Activated CD4-positive, CD25-positive, alpha-beta regulatory T cell (primary cell): ENCODE measurements around the gene C3AR1.
"Not testable (repeated sequence)": the region's sequence is repeated elsewhere in the genome, so short reads cannot be mapped to it uniquely, and the experiment has no call there.

Experiments used
- DNase-seq, 4 experiments: peaks; one replicate each; lab custom pipeline; 2025; lab: John Stamatoyannopoulos, UW

C3AR1 gene

GRCh38 chr12:8028267-8028666 lies 37.9 kb downstream of the C3AR1 start:
- DNase-seq: no peak

DNA sequence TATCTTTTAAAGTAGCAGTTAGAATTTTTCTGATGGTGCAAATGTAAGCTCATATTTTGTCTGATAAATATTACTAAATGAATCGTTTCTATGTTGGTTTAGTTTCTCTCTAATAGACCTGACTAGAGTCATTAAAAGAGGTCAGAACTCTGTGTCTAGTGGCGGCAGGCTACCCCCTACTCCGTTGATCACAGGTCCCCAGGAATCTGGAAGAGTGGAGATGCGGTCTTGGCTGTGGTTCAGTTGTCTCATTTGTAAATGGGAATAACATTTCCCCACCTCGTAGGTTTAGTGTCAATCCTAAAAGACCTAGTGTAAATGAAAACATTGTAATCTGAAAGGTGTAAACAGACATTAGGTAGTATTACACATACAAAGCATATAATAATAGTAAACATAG lies 38.3 kb downstream of the C3AR1 start:
- DNase-seq: no peak

DNA sequence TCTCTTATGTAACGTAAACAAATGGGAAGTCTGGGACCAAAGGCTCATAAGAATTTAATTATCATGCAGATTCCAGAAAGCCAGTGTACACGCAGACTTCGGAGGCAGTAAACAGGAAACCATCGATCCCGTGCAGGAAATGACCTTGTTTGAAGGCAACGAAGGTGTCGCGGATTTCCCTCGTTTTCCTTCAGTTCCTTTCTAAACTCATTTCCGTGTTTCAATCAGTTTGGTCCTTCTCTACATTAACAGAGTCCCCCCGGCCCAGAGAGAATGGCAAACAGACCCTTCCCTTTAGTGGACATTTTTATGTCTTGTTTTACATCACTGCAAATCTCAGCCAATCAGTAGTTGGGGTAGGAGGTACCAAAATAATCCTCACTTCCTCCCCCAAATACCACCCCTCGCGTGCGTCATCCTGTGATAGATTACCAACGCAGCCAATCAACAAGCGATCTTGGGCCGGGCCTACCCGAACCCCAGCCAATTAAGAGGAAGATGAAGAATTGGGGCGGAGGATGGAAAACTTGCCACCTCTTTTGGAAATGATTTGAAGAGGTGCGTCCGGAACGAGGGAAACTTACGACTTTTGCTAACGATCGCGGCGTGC lies 39.8 kb downstream of the C3AR1 start:
- peak; percentile 83 to 88 (median 88) for DNase-seq

GRCh38 chr12:8018666-8019581 lies 47.2 kb downstream of the C3AR1 start:
- DNase-seq: no peak

- not testable (repeated sequence) for DNase-seq
Measured at GRCh38 chr12:8018213-8018612, 47.9 kb downstream of the C3AR1 start.

- no peak for DNase-seq
Measured at GRCh38 chr12:8014836-8015235, 51.3 kb downstream of the C3AR1 start.

GRCh38 chr12:8012651-8013309 lies 53.4 kb downstream of the C3AR1 start:
- DNase-seq: no peak

- DNase-seq: no peak
Measured at GRCh38 chr12:8011331-8011730, 54.8 kb downstream of the C3AR1 start.
